ENCODE data around the gene ST14.
"Not testable (repeated sequence)": the region's sequence is repeated elsewhere in the genome, so short reads cannot be mapped to it uniquely, and the experiment has no call there.

Gene ST14

DNA sequence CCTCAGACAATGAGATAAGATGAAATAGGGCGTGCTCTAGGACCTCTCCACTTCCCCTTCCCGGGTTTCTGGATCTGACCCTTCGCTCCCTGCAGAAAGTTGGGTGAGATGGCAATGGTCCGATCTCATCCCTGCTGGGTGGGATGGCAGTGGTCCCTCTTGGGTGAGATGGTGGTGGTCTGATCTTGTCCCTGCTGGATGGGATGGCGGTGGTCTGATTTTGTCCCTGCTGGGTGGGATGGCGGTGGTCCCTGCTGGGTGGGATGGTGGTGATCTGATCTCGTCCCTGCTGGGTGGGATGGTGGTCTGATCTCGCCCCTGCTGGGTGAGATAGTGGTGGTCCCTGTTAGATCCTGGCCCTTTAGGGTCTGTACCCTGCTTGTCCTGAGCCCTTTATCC lies 21.3 kb downstream of the ST14 start:
- H3K4me1 Mint-ChIP-seq (ENCODE audit: low read depth), result peaks cover 13% of the 10 kb centered on the region
- no peaks in the 10 kb centered on the region for H3K36me3 Mint-ChIP-seq (ENCODE audit: low read depth)
- no peak overlapping the region for H3K27ac Mint-ChIP-seq
- H3K4me3 Mint-ChIP-seq, result no peak overlapping the region
- H3K9me3 Mint-ChIP-seq, result no peaks in the 10 kb centered on the region
- peaks cover 9% of the 10 kb centered on the region for H3K27me3 Mint-ChIP-seq

DNA sequence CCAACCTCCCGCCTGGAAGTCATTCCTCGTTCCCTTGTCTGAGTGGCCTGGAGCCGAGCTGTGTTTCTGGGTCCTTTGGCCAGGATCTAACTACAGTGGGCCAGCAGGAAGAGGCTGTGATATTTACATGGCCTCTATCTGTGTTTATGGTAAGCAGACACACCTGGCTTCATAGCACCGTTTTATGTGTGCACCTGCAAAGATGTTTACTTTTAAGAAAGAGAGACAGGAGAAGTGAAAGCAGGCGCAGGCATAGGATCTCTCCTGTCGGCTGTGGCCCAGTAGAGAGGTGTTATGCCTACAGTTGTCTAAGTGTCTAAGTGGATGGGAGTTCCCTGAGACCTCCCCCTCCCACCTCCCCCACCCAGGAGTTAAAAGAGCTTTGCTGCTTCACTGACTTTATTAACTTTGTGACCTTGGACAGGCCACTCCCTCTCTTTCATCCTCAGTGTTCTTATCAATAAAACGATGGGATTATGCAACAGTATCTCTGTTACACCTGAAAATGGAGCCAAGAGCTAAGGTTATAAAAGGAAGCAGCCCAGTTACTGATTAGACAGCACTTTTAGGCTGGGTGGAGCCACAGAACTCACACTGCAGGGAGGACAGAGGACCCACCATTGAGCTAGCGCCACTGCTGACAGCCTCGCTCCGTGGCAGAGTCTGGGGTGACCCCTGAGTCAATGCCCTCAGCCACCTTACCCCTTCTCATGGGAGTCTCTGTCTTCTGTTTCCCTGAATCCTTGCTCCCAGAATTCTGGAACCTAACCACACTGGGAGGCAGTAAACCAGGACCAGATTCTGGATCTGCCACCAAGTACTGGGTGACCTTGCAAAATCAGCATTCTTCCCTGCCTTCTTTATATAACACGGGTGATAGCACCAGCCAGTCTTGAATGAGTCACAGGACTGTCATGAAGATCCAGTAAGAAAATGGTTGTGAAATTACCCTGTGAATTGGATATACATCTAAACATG lies 22.0 kb downstream of the ST14 start:
- peaks cover 13% of the 10 kb centered on the region for H3K4me1 Mint-ChIP-seq (ENCODE audit: low read depth)
- peaks cover 9% of the 10 kb centered on the region for H3K27me3 Mint-ChIP-seq
- H3K4me3 Mint-ChIP-seq, result no peak overlapping the region
- no peak overlapping the region for H3K27ac Mint-ChIP-seq
- H3K9me3 Mint-ChIP-seq, result no peaks in the 10 kb centered on the region
- H3K36me3 Mint-ChIP-seq (ENCODE audit: low read depth), result no peaks in the 10 kb centered on the region

GRCh38 chr11:130183878-130184610 lies 24.5 kb downstream of the ST14 start:
- Mint-ChIP-seq H3K9me3 (no peaks in the 10 kb centered on the region), H3K4me3 (no peak overlapping the region), H3K27me3 (peaks cover 9% of the 10 kb centered on the region), H3K36me3 (ENCODE audit: low read depth) (no peaks in the 10 kb centered on the region), H3K27ac (no peak overlapping the region), H3K4me1 (ENCODE audit: low read depth) (peaks cover 13% of the 10 kb centered on the region)

DNA sequence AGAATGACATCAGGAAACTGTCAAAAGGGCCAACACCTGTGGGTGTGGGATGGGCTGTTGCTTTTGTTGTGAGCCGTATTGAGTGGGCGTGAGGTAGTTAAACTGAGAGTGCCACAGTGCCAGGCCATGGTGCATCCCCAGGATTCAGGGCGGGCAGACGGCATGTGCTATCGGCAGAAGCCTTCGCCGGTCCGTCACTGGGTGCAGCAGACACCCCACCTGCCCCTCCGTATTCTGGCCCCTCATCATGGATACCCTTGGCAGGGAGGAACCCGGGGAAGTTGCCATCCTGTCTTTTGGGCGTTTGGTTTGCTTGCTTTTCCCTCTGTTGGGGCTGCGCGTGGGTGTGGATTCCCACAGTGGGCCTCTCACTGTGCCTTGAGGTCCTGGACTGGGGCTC lies 27.5 kb downstream of the ST14 start:
- no peak overlapping the region for H3K4me3 Mint-ChIP-seq
- H3K36me3 Mint-ChIP-seq (ENCODE audit: low read depth), result no peaks in the 10 kb centered on the region
- peaks cover 9% of the 10 kb centered on the region for H3K27me3 Mint-ChIP-seq
- H3K9me3 Mint-ChIP-seq, result no peaks in the 10 kb centered on the region
- no peak overlapping the region for H3K27ac Mint-ChIP-seq
- no peaks in the 10 kb centered on the region for H3K4me1 Mint-ChIP-seq (ENCODE audit: low read depth)

GRCh38 chr11:130188047-130188446 lies 28.5 kb downstream of the ST14 start:
- H3K27ac Mint-ChIP-seq, result no peak overlapping the region
- no peaks in the 10 kb centered on the region for H3K36me3 Mint-ChIP-seq (ENCODE audit: low read depth)
- peaks cover 9% of the 10 kb centered on the region for H3K27me3 Mint-ChIP-seq
- H3K9me3 Mint-ChIP-seq, result no peaks in the 10 kb centered on the region
- no peaks in the 10 kb centered on the region for H3K4me1 Mint-ChIP-seq (ENCODE audit: low read depth)
- no peak overlapping the region for H3K4me3 Mint-ChIP-seq

- no peaks in the 10 kb centered on the region for H3K9me3 Mint-ChIP-seq
- H3K36me3 Mint-ChIP-seq (ENCODE audit: low read depth), result no peaks in the 10 kb centered on the region
- peaks cover 9% of the 10 kb centered on the region for H3K27me3 Mint-ChIP-seq
- no peak overlapping the region for H3K4me3 Mint-ChIP-seq
- H3K27ac Mint-ChIP-seq, result no peak overlapping the region
- no peaks in the 10 kb centered on the region for H3K4me1 Mint-ChIP-seq (ENCODE audit: low read depth)
Observed at GRCh38 chr11:130188585-130189347, 29.2 kb downstream of the ST14 start.

GRCh38 chr11:130189492-130190210 lies 30.1 kb downstream of the ST14 start:
- H3K27ac Mint-ChIP-seq, result no peak overlapping the region
- H3K4me1 Mint-ChIP-seq (ENCODE audit: low read depth), result no peaks in the 10 kb centered on the region
- peaks cover 5% of the 10 kb centered on the region for H3K27me3 Mint-ChIP-seq
- no peaks in the 10 kb centered on the region for H3K9me3 Mint-ChIP-seq
- no peak overlapping the region for H3K4me3 Mint-ChIP-seq
- no peaks in the 10 kb centered on the region for H3K36me3 Mint-ChIP-seq (ENCODE audit: low read depth)

DNA sequence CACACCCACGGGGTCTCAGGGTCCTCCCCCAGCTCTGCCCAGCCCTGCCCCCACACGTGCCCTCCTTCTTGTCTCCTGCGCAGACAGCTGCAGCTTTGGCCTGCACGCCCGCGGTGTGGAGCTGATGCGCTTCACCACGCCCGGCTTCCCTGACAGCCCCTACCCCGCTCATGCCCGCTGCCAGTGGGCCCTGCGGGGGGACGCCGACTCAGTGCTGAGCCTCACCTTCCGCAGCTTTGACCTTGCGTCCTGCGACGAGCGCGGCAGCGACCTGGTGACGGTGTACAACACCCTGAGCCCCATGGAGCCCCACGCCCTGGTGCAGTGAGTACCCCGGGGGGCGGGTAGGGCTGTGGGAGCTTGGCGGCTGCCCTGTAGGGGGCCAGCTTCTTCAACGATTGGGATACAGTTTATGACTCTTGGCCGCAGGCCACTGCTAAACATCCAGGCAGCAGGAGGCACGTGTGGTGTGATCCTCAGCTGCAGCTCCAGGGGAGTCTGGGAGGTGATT lies 30.8 kb downstream of the ST14 start:
- H3K27me3 Mint-ChIP-seq, result no peaks in the 10 kb centered on the region
- H3K36me3 Mint-ChIP-seq (ENCODE audit: low read depth), result no peaks in the 10 kb centered on the region

GRCh38 chr11:130191896-130192295 lies 32.3 kb downstream of the ST14 start:
- no peaks in the 10 kb centered on the region for H3K9me3 Mint-ChIP-seq

More for the DNA sequence above, 30.8 kb downstream of the ST14 start:
- H3K4me1 Mint-ChIP-seq (ENCODE audit: low read depth), result no peaks in the 10 kb centered on the region
- H3K27ac Mint-ChIP-seq, result no peak overlapping the region
- H3K4me3 Mint-ChIP-seq, result no peak overlapping the region
- H3K9me3 Mint-ChIP-seq, result no peaks in the 10 kb centered on the region

DNA sequence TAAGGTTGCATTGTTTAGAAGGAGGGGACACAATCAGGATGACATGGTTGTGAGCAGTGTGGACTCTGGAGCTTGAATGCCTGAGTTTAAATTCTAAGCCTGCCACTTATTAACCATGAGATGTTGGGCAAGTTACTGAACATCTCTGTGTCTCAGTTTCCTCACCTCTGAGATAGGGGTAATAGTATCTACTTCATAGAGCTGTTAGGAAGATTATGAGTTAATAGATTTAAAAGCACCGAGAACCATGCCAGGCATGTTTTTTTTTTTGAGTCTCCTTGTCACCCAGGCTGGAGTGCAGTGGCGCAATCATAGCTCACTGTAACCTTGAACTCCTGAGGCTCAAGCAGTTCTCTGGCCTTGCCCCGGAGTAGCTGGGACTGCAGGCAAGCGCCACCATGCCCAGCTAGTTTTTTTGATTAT lies 33.3 kb downstream of the ST14 start:
- no peaks in the 10 kb centered on the region for H3K36me3 Mint-ChIP-seq (ENCODE audit: low read depth)
- H3K27me3 Mint-ChIP-seq, result no peaks in the 10 kb centered on the region
- H3K4me3 Mint-ChIP-seq, result no peak overlapping the region
- no peak overlapping the region for H3K27ac Mint-ChIP-seq
- H3K4me1 Mint-ChIP-seq (ENCODE audit: low read depth), result no peaks in the 10 kb centered on the region
- no peaks in the 10 kb centered on the region for H3K9me3 Mint-ChIP-seq

More at GRCh38 chr11:130191896-130192295, 32.3 kb downstream of the ST14 start:
- Mint-ChIP-seq H3K27ac (no peak overlapping the region), H3K36me3 (ENCODE audit: low read depth) (no peaks in the 10 kb centered on the region), H3K4me3 (no peak overlapping the region), H3K4me1 (ENCODE audit: low read depth) (no peaks in the 10 kb centered on the region), H3K27me3 (no peaks in the 10 kb centered on the region)

- not testable (repeated sequence) for H3K27me3 Mint-ChIP-seq; H3K9me3 Mint-ChIP-seq; H3K27ac Mint-ChIP-seq; H3K4me3 Mint-ChIP-seq; H3K36me3 Mint-ChIP-seq (ENCODE audit: low read depth); H3K4me1 Mint-ChIP-seq (ENCODE audit: low read depth)
Observed at GRCh38 chr11:130193551-130193950, 34.0 kb downstream of the ST14 start.

DNA sequence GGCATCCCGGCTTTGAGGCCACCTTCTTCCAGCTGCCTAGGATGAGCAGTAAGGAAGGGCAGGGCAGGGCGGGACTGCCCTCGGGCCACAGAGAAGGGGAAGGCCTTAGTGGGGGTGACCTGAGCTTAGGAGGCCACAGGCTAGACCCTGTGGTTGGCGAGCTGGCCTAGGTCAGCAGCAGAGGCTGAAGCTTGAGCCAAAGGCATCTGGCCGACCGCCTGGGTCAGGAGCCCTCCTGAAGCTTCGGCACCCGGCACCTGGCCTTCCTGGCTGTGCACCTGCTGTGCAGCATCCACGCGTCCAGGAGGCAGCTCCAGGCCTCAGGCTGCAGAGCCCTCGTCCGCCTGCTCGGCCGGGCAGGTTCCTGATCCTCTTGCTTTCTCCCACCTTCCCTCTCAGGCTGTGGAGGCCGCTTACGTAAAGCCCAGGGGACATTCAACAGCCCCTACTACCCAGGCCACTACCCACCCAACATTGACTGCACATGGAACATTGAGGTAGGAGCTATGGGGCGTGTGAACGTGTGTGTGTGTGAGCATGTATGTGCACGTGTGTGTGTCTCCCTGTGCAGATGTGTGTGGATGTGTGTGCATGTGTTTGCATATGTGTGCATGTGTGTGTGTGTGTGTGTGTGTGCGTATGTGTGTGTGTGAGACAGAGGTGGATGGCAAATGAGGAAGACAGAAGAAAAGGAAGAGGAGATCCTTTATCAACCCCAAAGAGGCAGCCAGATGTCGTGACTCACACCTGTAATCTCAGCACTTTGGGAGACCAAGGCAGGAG lies 34.9 kb downstream of the ST14 start:
- Mint-ChIP-seq H3K4me1 (ENCODE audit: low read depth) (no peaks in the 10 kb centered on the region), H3K27me3 (no peaks in the 10 kb centered on the region), H3K9me3 (no peaks in the 10 kb centered on the region), H3K27ac (no peak overlapping the region), H3K4me3 (no peak overlapping the region), H3K36me3 (ENCODE audit: low read depth) (no peaks in the 10 kb centered on the region)

DNA sequence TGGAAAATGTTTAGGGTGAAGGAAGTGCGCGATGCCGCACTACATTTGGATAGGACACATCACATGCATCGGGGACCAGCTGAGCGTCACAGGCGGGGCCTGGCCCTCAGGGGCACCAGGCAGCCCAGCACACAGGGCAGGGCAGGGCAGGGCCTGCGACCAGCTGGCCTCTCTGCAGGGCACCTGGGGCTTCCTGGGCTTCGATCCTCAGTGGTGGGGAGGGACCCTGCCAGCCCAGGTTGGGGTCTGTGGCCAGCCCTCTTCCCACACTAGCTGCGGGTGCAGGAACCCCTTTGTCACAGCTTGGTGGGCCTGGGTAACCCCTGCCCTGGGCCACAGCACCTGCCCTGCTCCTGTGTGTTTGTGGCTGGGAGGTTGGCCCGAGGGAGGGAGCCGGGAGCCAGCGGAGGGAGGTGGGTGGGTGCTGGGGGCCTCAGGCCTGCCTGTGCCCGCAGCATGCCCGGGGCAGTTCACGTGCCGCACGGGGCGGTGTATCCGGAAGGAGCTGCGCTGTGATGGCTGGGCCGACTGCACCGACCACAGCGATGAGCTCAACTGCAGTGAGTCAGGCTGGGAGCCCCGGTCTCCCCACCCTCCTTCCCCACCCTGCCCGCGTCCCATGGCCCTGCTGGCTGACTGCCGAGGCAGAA lies 37.9 kb downstream of the ST14 start:
- no peaks in the 10 kb centered on the region for H3K27me3 Mint-ChIP-seq
- no peak overlapping the region for H3K4me3 Mint-ChIP-seq
- no peak overlapping the region for H3K27ac Mint-ChIP-seq
- H3K9me3 Mint-ChIP-seq, result no peaks in the 10 kb centered on the region
- H3K36me3 Mint-ChIP-seq (ENCODE audit: low read depth), result no peaks in the 10 kb centered on the region
- peaks cover 5% of the 10 kb centered on the region for H3K4me1 Mint-ChIP-seq (ENCODE audit: low read depth)
